SK-N-SH (cell line): ENCODE measurements around the gene HYAL2. TPM values are rescaled to one million over a fixed set of nuclear protein-coding genes. Genes with fewer than 3 reads are reported as not detected.

Source experiments
- CTCF ChIA-PET: fragments of 300-600, 350-600 bp; formaldehyde crosslinking; extraction: SDS; loops from one replicate; lab custom pipeline; 2021; lab: Yijun Ruan, JAX
- POLR2A ChIA-PET: fragments of 350-600 bp; sonication (Branson Sonifier 250); formaldehyde crosslinking; extraction: SDS; loops from one replicate; lab custom pipeline; 2020; ENCODE audit warnings: antibody characterized with exemption, inconsistent platforms; lab: Yijun Ruan, JAX
- DNase-seq: peaks from one replicate; pipeline ENCODE4 v3.0.0; 2012
- H2AFZ ChIP-seq: fragments of 200-600 bp; sonication (generic); 2 replicates; pipeline ENCODE4 v1.8.1; 2016; ENCODE audit warnings: antibody characterized with exemption, mild to moderate bottlenecking, low read depth
- H3F3A ChIP-seq: fragments of 200-600 bp; sonication (generic); replicated peaks from 2 replicates; pipeline ENCODE3; 2016; ENCODE audit warnings: antibody characterized with exemption, mild to moderate bottlenecking; ENCODE audit not compliant: insufficient read depth
- H3K27ac ChIP-seq, 2 experiments: fragments of 200-500 bp in 1 of 2; fragments of 200-600 bp in 1 of 2; sonication (Bioruptor generic) in 1 of 2; sonication (generic), shearing (Covaris generic) in 1 of 2; 2 replicates each; pipeline versions ENCODE4 v1.5.1 to v1.6.1; 2014 to 2016; ENCODE audit warnings: low read depth in 2 of 2, inconsistent platforms in 1 of 2, low read length in 1 of 2, mild to moderate bottlenecking in 1 of 2, mixed read lengths in 1 of 2
- H3K27me3 ChIP-seq: fragments of 200-600 bp; sonication (generic), shearing (Covaris generic); 2 replicates; pipeline ENCODE4 v1.6.1; 2016; ENCODE audit warnings: mixed run types; ENCODE audit not compliant: insufficient read depth
- H3K36me3 ChIP-seq, 2 experiments: fragments of 200-500 bp in 1 of 2; fragments of 200-600 bp in 1 of 2; sonication (Bioruptor generic) in 1 of 2; sonication (generic) in 1 of 2; replicated peaks in 1 of 2; 2 replicates each; pipeline versions ENCODE3 to v1.5.1; 2014 to 2016; ENCODE audit warnings: low read length in 1 of 2, mild to moderate bottlenecking in 1 of 2; ENCODE audit not compliant: insufficient read depth in 2 of 2, control insufficient read depth in 1 of 2
- H3K4me1 ChIP-seq, 2 experiments: fragments of 200-500 bp in 1 of 2; fragments of 200-600 bp in 1 of 2; sonication (Bioruptor generic) in 1 of 2; sonication (generic), shearing (Covaris generic) in 1 of 2; 2 replicates each; pipeline versions ENCODE4 v1.5.1 to v1.6.1; 2014 to 2016; ENCODE audit warnings: low read depth in 1 of 2, low read length in 1 of 2, mixed run types in 1 of 2; ENCODE audit not compliant: insufficient read depth in 2 of 2, control insufficient read depth in 1 of 2
- H3K4me2 ChIP-seq: fragments of 200-600 bp; sonication (generic), shearing (Covaris generic); 2 replicates; pipeline ENCODE4 v1.6.1; 2017; ENCODE audit warnings: mixed run types
- H3K4me3 ChIP-seq, 2 experiments: fragments of 200-500 bp in 1 of 2; fragments of 200-600 bp in 1 of 2; sonication (Bioruptor generic) in 1 of 2; sonication (generic), shearing (Covaris generic) in 1 of 2; 2 replicates each; pipeline versions ENCODE4 v1.5.1 to v1.8.1; 2014 to 2016; ENCODE audit warnings: low read depth in 2 of 2, inconsistent platforms in 1 of 2, low read length in 1 of 2, mild to moderate bottlenecking in 1 of 2, mixed read lengths in 1 of 2, moderate library complexity in 1 of 2
- H3K79me2 ChIP-seq: fragments of 200-600 bp; sonication (generic); 2 replicates; pipeline ENCODE4 v1.8.1; 2017; ENCODE audit warnings: mild to moderate bottlenecking; ENCODE audit not compliant: insufficient read depth
- H3K9ac ChIP-seq: fragments of 200-600 bp; sonication (generic); 2 replicates; pipeline ENCODE4 v1.6.1; 2017; ENCODE audit warnings: mixed run types
- H3K9me2 ChIP-seq: fragments of 200-600 bp; sonication (generic); 2 replicates; pipeline ENCODE4 v1.6.1; 2017; ENCODE audit warnings: mixed run types
- H3K9me3 ChIP-seq: fragments of 200-600 bp; sonication (generic); 2 replicates; pipeline ENCODE4 v1.6.1; 2017; ENCODE audit warnings: mixed run types, mild to moderate bottlenecking, moderate library complexity
- H4K20me1 ChIP-seq: fragments of 200-600 bp; sonication (generic); 2 replicates; pipeline ENCODE4 v1.6.1; 2017; ENCODE audit warnings: mild to moderate bottlenecking, mixed run types; ENCODE audit not compliant: insufficient read depth
- FOXM1 ChIP-seq: IDR thresholded peaks from 2 replicates; pipeline ENCODE4 v1.4.0; 2012; ENCODE audit warnings: low read depth, mild to moderate bottlenecking
- IRF3 ChIP-seq: fragments of 150-350 bp; IDR thresholded peaks from 2 replicates; pipeline ENCODE4 v1.6.1; 2016; ENCODE audit warnings: mild to moderate bottlenecking, low read depth, low read length
- NRF1 ChIP-seq: IDR thresholded peaks from 2 replicates; pipeline ENCODE4 v1.6.1; 2012; ENCODE audit warnings: low read depth, mild to moderate bottlenecking, low read length
- PBX3 ChIP-seq: IDR thresholded peaks from 2 replicates; pipeline ENCODE4; 2012
- POLR2AphosphoS5 ChIP-seq: IDR thresholded peaks from 2 replicates; pipeline ENCODE4 v1.6.1; 2012; ENCODE audit warnings: low read depth, low read length
- RAD21 ChIP-seq: IDR thresholded peaks from 2 replicates; pipeline ENCODE4 v1.6.1; 2012; ENCODE audit warnings: mild to moderate bottlenecking, low read length
- RCOR1 ChIP-seq: fragments of 150-350 bp; IDR thresholded peaks from 2 replicates; pipeline ENCODE4 v1.6.1; 2017; ENCODE audit warnings: antibody characterized with exemption, low read length
- RFX5 ChIP-seq: IDR thresholded peaks from 2 replicates; pipeline ENCODE4 v1.6.1; 2012; ENCODE audit warnings: mild to moderate bottlenecking, improper control_type of control experiment, low read length
- RXRA ChIP-seq: IDR thresholded peaks from 2 replicates; pipeline ENCODE4 v1.4.0; 2012; ENCODE audit warnings: low read depth, mild to moderate bottlenecking, borderline replicate concordance
- SIN3A ChIP-seq: IDR thresholded peaks from 2 replicates; pipeline ENCODE4 v1.6.1; 2012; ENCODE audit warnings: low read depth, mild to moderate bottlenecking, low read length, moderate library complexity, borderline replicate concordance
- SMC3 ChIP-seq: IDR thresholded peaks from 2 replicates; pipeline ENCODE4 v1.6.1; 2012; ENCODE audit warnings: low read depth, low read length, improper control_type of control experiment
- TCF12 ChIP-seq: IDR thresholded peaks from 2 replicates; pipeline ENCODE4 v1.4.0; 2012
- WGBS: methylation state at CpG from one replicate; pipeline ENCODE4 v1.1.6; 2017; ENCODE audit warnings: low lambda C conversion rate; 5-methylcytosine and 5-hydroxymethylcytosine counted together
- polyA plus RNA-seq, 3 experiments: library from polyadenylated mRNA; depleted of rRNA; stranded (reverse); fragments of >200 nt; gene quantifications; 2 replicates each; pipeline ENCODE4 v1.2.3, GENCODE V29; 2012
- TF ChIP-seq, protein P1 (sequence below): fragments of 150-350 bp; IDR thresholded peaks from 2 replicates; pipeline ENCODE4 v1.6.1; 2017; ENCODE audit warnings: antibody characterized with exemption, low read length, low read depth, borderline replicate concordance
- TF ChIP-seq, protein P2 (sequence below): fragments of 200-600 bp; sonication (generic); IDR thresholded peaks from 2 replicates; pipeline ENCODE4 v1.6.1; 2017; ENCODE audit warnings: antibody characterized with exemption, mild to moderate bottlenecking, moderate library complexity

HYAL2 gene
- polyA plus RNA-seq, 1 of the 3 experiments (the other 2 are of a cell fraction) = 135 TPM

DNA sequence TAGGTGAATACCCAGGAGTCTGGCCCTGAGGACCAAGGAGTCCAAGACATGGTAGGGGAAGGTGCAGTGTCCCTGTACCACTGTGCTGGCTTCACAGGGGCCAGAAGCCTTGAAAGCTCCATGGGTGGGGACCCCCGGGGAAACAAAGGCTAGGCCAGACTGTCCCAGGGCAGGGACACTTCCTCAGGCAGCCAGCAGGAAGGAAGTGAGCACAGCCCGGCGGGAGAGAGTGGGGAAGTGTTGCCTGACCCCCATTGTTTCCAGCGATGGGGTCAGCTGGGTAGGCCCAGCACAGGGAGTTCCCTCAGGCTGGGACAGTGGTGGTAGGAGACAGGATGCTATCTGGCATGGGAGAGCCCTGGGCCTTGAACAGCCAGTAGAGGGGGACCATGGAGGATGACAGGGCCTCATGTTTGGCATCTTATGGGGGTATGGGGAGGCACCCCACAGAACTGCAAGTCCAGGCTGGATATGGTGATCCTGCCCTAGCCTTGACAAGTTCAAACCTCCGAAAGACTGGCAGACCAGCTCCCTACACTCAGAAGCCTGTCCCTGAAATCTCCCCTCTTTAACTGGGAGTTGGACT lies 1.2 kb upstream of the HYAL2 start:
- Histone ChIP-seq H3K4me1 (peaks cover 0 to 44% of the 10 kb centered on the region in 2 experiments; a peak in 2 of 4 replicates), H3F3A (peaks cover 14% of the 10 kb centered on the region), H3K36me3 (peaks cover 8 to 33% of the 10 kb centered on the region in 2 experiments), H3K4me3 (no peak overlapping the region), H3K79me2 (peaks cover 45% of the 10 kb centered on the region), H4K20me1 (no peaks in the 10 kb centered on the region), H3K27ac (no peak overlapping the region), H3K9ac (no peak overlapping the region), H3K9me2 (no peaks in the 10 kb centered on the region), H2AFZ (no peak overlapping the region), H3K9me3 (no peaks in the 10 kb centered on the region), H3K27me3 (no peaks in the 10 kb centered on the region), H3K4me2 (no peak overlapping the region)
- 87% methylated on average over 2 of the region's 5 CpGs for WGBS
- POLR2A ChIA-PET = interaction anchor here (1.6 to 1.7 kb wide), 2 partner anchors 13 to 32 kb away, joined by 4 to 6 read pairs; partner anchors contain the start of gene IFRD2
- DNase-seq = no peak
- no peak for TF ChIP-seq PBX3
- TF ChIP-seq IRF3 = no peak
- TF ChIP-seq RCOR1 = no peak
- TF ChIP-seq SMC3 = no peak
- TF ChIP-seq FOXM1 = no peak
- TF ChIP-seq RFX5 = no peak
- 0 out of 2 replicates have a peak, but pooled peaks have one; percentile 21 for TF ChIP-seq POLR2AphosphoS5
- TF ChIP-seq NRF1 = no peak
- CTCF ChIA-PET = interaction anchor here (0.7 to 6.0 kb wide), 27 partner anchors 9 to 290 kb away, joined by 3 to 60 read pairs (median 4); partner anchors contain the start of genes HYAL1, HYAL3, NAA80 and RASSF1

DNA sequence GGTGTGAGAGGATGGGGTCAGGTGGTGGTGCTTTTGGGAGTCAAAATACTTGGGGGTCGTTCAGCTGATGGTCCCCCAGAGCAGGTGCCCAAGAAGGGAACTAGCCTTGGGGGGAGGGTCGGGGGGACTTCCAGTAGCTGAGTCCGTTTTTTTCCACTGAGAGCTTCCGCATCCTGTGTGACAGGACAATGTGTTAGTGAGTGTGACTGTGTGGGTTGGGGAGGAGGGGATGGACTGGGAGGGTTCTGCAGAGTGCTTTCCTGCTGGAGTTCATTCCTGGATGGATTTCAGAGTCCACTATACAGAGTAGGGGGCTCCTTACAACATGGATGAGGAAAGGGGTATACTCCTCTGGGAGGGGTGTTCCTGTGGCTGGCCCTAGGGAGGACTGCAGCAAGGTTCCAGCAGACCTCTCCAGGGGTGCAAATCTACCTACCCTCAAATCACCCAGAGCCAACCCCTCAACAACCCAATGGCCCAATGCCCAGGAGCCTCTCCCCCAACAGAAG lies 601 bp upstream of the HYAL2 start:
- Histone ChIP-seq H3K27me3 (no peaks in the 10 kb centered on the region), H3K9ac (no peak overlapping the region), H3K36me3 (peaks cover 8 to 38% of the 10 kb centered on the region in 2 experiments), H3K79me2 (peaks cover 51% of the 10 kb centered on the region), H3K4me2 (no peak overlapping the region), H3K9me2 (no peaks in the 10 kb centered on the region), H4K20me1 (no peaks in the 10 kb centered on the region), H3K4me1 (peaks cover 0 to 45% of the 10 kb centered on the region in 2 experiments; a peak in 2 of 4 replicates), H2AFZ (no peak overlapping the region), H3K4me3 (no peak overlapping the region), H3K9me3 (no peaks in the 10 kb centered on the region), H3K27ac (no peak overlapping the region; a peak in 1 of 4 replicates), H3F3A (peaks cover 10% of the 10 kb centered on the region)
- POLR2A ChIA-PET = interaction anchor here (1.6 kb wide), 1 partner anchor 14 kb away, joined by 4 read pairs; no protein-coding TSS in a partner anchor
- TF ChIP-seq RFX5 (no peak), PBX3 (no peak), SIN3A (no peak), TCF12 (no peak), RCOR1 (no peak), RXRA (no peak), RAD21 (no peak)
- TF ChIP-seq, protein P1, sequence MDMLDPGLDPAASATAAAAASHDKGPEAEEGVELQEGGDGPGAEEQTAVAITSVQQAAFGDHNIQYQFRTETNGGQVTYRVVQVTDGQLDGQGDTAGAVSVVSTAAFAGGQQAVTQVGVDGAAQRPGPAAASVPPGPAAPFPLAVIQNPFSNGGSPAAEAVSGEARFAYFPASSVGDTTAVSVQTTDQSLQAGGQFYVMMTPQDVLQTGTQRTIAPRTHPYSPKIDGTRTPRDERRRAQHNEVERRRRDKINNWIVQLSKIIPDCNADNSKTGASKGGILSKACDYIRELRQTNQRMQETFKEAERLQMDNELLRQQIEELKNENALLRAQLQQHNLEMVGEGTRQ = no peak
- TF ChIP-seq, protein P2, sequence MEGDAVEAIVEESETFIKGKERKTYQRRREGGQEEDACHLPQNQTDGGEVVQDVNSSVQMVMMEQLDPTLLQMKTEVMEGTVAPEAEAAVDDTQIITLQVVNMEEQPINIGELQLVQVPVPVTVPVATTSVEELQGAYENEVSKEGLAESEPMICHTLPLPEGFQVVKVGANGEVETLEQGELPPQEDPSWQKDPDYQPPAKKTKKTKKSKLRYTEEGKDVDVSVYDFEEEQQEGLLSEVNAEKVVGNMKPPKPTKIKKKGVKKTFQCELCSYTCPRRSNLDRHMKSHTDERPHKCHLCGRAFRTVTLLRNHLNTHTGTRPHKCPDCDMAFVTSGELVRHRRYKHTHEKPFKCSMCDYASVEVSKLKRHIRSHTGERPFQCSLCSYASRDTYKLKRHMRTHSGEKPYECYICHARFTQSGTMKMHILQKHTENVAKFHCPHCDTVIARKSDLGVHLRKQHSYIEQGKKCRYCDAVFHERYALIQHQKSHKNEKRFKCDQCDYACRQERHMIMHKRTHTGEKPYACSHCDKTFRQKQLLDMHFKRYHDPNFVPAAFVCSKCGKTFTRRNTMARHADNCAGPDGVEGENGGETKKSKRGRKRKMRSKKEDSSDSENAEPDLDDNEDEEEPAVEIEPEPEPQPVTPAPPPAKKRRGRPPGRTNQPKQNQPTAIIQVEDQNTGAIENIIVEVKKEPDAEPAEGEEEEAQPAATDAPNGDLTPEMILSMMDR = no peak
- DNase-seq = no peak
- 64% methylated on average over 3 of the region's 4 CpGs for WGBS
- CTCF ChIA-PET = interaction anchor here (0.7 to 6.0 kb wide), 12 partner anchors 12 to 290 kb away, joined by 3 to 60 read pairs (median 4); partner anchors contain the start of genes HYAL1, HYAL3, IFRD2 and NAA80
